Endothelial cell of umbilical vein (primary cell): ENCODE measurements around the gene CCDC73. TPM values are rescaled to one million over a fixed set of nuclear protein-coding genes. Genes with fewer than 3 reads are reported as not detected.

Experiments
- BruUV-seq: library from RNA; stranded (reverse); fragments of 400-500 nt; replicated peaks from 2 replicates; lab custom pipeline; 2021; lab: Mats Ljungman, UMichigan
- CTCF ChIA-PET: fragments of 300-600, 350-600 bp; sonication (Branson Sonifier 250); formaldehyde crosslinking; loops from one replicate; lab custom pipeline; 2021; ENCODE audit warnings: antibody characterized with exemption, inconsistent platforms; lab: Charles Lee
- POLR2A ChIA-PET: fragments of 300-600, 350-600 bp; sonication (Branson Sonifier 250); formaldehyde crosslinking; loops from one replicate; lab custom pipeline; 2021; ENCODE audit warnings: antibody characterized with exemption, inconsistent platforms; lab: Charles Lee
- DNase-seq: peaks from one replicate; pipeline ENCODE4 v3.0.0-alpha.2; 2011; ENCODE audit warnings: low read depth, low spot score
- FAIRE-seq: peaks from 2 replicates; lab custom pipeline; 2011; peaks lifted over from hg19 to GRCh38; lab: Jason Lieb, UNC
- H2AFZ ChIP-seq: 2 replicates; pipeline ENCODE4 v1.6.0; 2012; ENCODE audit warnings: low read depth, low read length, control low read depth, inconsistent platforms
- H3K27ac ChIP-seq: 2 replicates; pipeline ENCODE4 v1.5.1; 2011; ENCODE audit warnings: low read depth, mild to moderate bottlenecking, control low read depth, low read length, moderate library complexity; ENCODE audit not compliant: insufficient read depth
- H3K27me3 ChIP-seq, 2 experiments: 2 replicates each; pipeline versions ENCODE4 v1.6.0 to v1.6.1; 2011; ENCODE audit warnings: low read length in 2 of 2, mixed read lengths in 1 of 2; ENCODE audit not compliant: control insufficient read depth in 2 of 2, insufficient read depth in 2 of 2
- H3K36me3 ChIP-seq, 2 experiments: 2 replicates in 1 of 2; 3 replicates in 1 of 2; pipeline ENCODE4 v1.5.1; 2011; ENCODE audit warnings: low read length in 2 of 2, mild to moderate bottlenecking in 1 of 2, moderate library complexity in 1 of 2; ENCODE audit not compliant: control insufficient read depth in 2 of 2, insufficient read depth in 2 of 2; ENCODE audit errors: extremely low read depth in 1 of 2
- H3K4me1 ChIP-seq: 3 replicates; pipeline ENCODE4 v1.5.1; 2011; ENCODE audit warnings: mild to moderate bottlenecking, low read length; ENCODE audit not compliant: control insufficient read depth, insufficient read depth; ENCODE audit errors: extremely low read depth
- H3K4me2 ChIP-seq: 2 replicates; pipeline ENCODE4 v1.6.1; 2011; ENCODE audit warnings: low read length, control low read depth, mixed read lengths; ENCODE audit not compliant: insufficient read depth
- H3K4me3 ChIP-seq, 3 experiments: fragments of 200-600 bp in 1 of 3; sonication (generic), shearing (Covaris generic) in 1 of 3; replicated peaks in 1 of 3; 2 replicates each; pipeline ENCODE4 v1.5.1; 2011 to 2016; ENCODE audit warnings: control low read depth in 3 of 3, low read length in 3 of 3, mild to moderate bottlenecking in 2 of 3, inconsistent platforms in 1 of 3, low read depth in 1 of 3, moderate library complexity in 1 of 3; ENCODE audit not compliant: insufficient read depth in 1 of 3
- H3K79me2 ChIP-seq: 2 replicates; pipeline ENCODE4 v1.6.0; 2012; ENCODE audit warnings: low read length, inconsistent platforms; ENCODE audit not compliant: control insufficient read depth, insufficient read depth
- H3K9ac ChIP-seq: replicated peaks from 2 replicates; pipeline ENCODE3; 2011; ENCODE audit warnings: low read length, control low read depth; ENCODE audit not compliant: insufficient read depth; ENCODE audit errors: extremely low read depth
- H3K9me1 ChIP-seq: replicated peaks from 3 replicates; pipeline ENCODE4 v1.6.0; 2011; ENCODE audit warnings: mild to moderate bottlenecking, low read length; ENCODE audit not compliant: control insufficient read depth, insufficient read depth; ENCODE audit errors: extremely low read depth
- H3K9me3 ChIP-seq: replicated peaks from 2 replicates; pipeline ENCODE4 v1.5.1; 2012; ENCODE audit warnings: low read length, inconsistent platforms; ENCODE audit not compliant: control insufficient read depth, insufficient read depth
- H4K20me1 ChIP-seq: replicated peaks from 2 replicates; pipeline ENCODE3; 2011; ENCODE audit warnings: mild to moderate bottlenecking, low read length; ENCODE audit not compliant: control insufficient read depth, insufficient read depth; ENCODE audit errors: extremely low read depth
- EZH2 ChIP-seq: IDR thresholded peaks from 2 replicates; pipeline ENCODE4 v1.6.1; 2012; ENCODE audit warnings: borderline replicate concordance, low read depth, mild to moderate bottlenecking, moderate library complexity, low read length, inconsistent platforms; ENCODE audit not compliant: severe bottlenecking
- FOS ChIP-seq: IDR thresholded peaks from 2 replicates; pipeline ENCODE4 v1.6.1; 2011; ENCODE audit warnings: mild to moderate bottlenecking, low read length, moderate library complexity, borderline replicate concordance; ENCODE audit not compliant: insufficient read depth
- GATA2 ChIP-seq: IDR thresholded peaks from 2 replicates; pipeline ENCODE4 v1.7.0; 2011; ENCODE audit warnings: low read depth, mild to moderate bottlenecking, moderate library complexity, mixed read lengths, low read length; ENCODE audit not compliant: insufficient read length, insufficient read depth
- JUN ChIP-seq: IDR thresholded peaks from 2 replicates; pipeline ENCODE4 v1.6.1; 2011; ENCODE audit warnings: borderline replicate concordance, low read depth; ENCODE audit not compliant: insufficient read length, insufficient read depth
- MYC ChIP-seq: IDR thresholded peaks from one replicate; pipeline ENCODE4 v1.6.1; 2011; ENCODE audit warnings: mild to moderate bottlenecking, low read depth, low read length
- POLR2A ChIP-seq: IDR thresholded peaks from 2 replicates; pipeline ENCODE4 v1.6.1; 2012; ENCODE audit warnings: low read depth, mild to moderate bottlenecking, control low read depth, low read length
- POLR2AphosphoS5 ChIP-seq: IDR thresholded peaks from 2 replicates; pipeline ENCODE4 v1.6.1; 2012; ENCODE audit warnings: low read depth, mild to moderate bottlenecking, control low read depth, low read length, moderate library complexity; ENCODE audit not compliant: insufficient read depth
- dilution Hi-C: fragments of 300-500 bp; cut with MboI; formaldehyde crosslinking; loops from one replicate; pipeline ENCODE4 v1.15.0; 2019; ENCODE audit warnings: low sequenced_read_pairs; ENCODE audit not compliant: extremely low pct_ligation_motif_present
- intact Hi-C: fragments of 100-400 bp; cut with micrococcal nuclease; formaldehyde crosslinking; loops from one replicate; pipeline ENCODE4 v1.10.0; 2022
- polyA plus RNA-seq, 4 experiments: library from polyadenylated mRNA; depleted of rRNA in 3 of 4; stranded (reverse) in 3 of 4; unstranded in 1 of 4; fragments of >200 nt; gene quantifications; 2 replicates each; pipeline versions ENCODE4 v1.2.1 to v1.2.3, GENCODE V29; 2011 to 2012; ENCODE audit warnings: missing spikeins in 1 of 4
- total RNA-seq: library from RNA; stranded (reverse); gene quantifications from 2 replicates; pipeline ENCODE4 v1.2.3, GENCODE V29; 2021
- TF ChIP-seq, protein P1 (sequence below), 2 donors: IDR thresholded peaks; 1 replicate in 1 of 2; 2 replicates in 1 of 2; pipeline ENCODE4 v1.5.1; 2011; ENCODE audit warnings: low read length in 2 of 2, mild to moderate bottlenecking in 2 of 2, moderate library complexity in 2 of 2, control low read depth in 1 of 2, inconsistent platforms in 1 of 2, low read depth in 1 of 2; ENCODE audit not compliant: insufficient read depth in 1 of 2; ENCODE audit errors: extremely low read depth in 1 of 2
- TF ChIP-seq, protein P2 (sequence below): IDR thresholded peaks from 2 replicates; pipeline ENCODE4 v1.6.1; 2011; ENCODE audit not compliant: insufficient read depth, insufficient read length

Gene CCDC73
- total and polyA plus RNA-seq, 2 donors (not counting 3 experiments of a cell fraction or from before 2014, with no cell fraction given): not detected

DNA sequence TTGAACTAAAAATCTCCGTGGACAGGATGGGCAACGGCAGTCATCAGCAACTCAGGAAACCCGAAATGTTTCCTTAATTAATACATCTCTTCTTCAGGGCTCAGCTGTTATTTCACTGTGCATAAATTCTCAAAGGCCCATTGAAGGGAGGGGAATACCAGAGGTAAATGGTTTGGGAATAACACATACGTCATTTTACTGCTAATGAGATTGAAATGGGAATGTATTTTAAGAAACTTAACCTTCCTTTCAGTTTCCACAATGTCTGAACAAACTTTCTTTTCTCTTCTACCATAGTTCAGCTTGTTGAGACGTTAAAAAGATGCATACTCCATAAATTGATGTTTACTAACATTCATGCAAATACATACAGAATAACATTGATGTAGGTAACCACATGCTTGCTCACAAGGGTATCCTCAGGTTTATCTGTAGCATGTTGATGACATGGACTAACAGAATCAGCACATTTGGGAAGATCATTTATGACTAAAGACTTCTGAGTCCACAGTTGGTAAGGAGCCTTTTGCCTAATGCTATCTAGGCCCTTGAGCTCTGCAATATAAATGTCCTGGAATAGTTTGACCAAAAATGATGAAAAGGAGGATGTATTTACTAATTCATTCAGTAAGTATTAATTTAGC is 27.6 kb upstream of the CCDC73 start:
- Histone ChIP-seq H2AFZ (no peak overlapping the region), H3K4me1 (no peaks in the 10 kb centered on the region), H3K27me3 (peaks cover 1 to 7% of the 10 kb centered on the region in 2 experiments), H3K9me3 (no peaks in the 10 kb centered on the region), H4K20me1 (no peaks in the 10 kb centered on the region), H3K4me2 (no peak overlapping the region), H3K4me3 (no peak overlapping the region), H3K27ac (no peak overlapping the region), H3K9me1 (no peaks in the 10 kb centered on the region), H3K36me3 (no peaks in the 10 kb centered on the region), H3K79me2 (no peaks in the 10 kb centered on the region), H3K9ac (no peak overlapping the region)
- FAIRE-seq (no peak), DNase-seq (no peak)
- dilution Hi-C loops (no loop called here), intact Hi-C loops (no loop called here)
- TF ChIP-seq JUN (no peak), POLR2AphosphoS5 (no peak), MYC (no peak)
- TF ChIP-seq, protein P1, sequence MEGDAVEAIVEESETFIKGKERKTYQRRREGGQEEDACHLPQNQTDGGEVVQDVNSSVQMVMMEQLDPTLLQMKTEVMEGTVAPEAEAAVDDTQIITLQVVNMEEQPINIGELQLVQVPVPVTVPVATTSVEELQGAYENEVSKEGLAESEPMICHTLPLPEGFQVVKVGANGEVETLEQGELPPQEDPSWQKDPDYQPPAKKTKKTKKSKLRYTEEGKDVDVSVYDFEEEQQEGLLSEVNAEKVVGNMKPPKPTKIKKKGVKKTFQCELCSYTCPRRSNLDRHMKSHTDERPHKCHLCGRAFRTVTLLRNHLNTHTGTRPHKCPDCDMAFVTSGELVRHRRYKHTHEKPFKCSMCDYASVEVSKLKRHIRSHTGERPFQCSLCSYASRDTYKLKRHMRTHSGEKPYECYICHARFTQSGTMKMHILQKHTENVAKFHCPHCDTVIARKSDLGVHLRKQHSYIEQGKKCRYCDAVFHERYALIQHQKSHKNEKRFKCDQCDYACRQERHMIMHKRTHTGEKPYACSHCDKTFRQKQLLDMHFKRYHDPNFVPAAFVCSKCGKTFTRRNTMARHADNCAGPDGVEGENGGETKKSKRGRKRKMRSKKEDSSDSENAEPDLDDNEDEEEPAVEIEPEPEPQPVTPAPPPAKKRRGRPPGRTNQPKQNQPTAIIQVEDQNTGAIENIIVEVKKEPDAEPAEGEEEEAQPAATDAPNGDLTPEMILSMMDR (IDR thresholded peaks at IDR 0.05; ENCODE audit: extremely low read depth in 1 of 2, insufficient read depth in 1 of 2, low read depth in 1 of 2, low read length in 2 of 2): no peak
- no TSS peak for BruUV-seq
- ChIA-PET POLR2A (no interaction called here), CTCF (interaction anchor here (0.8 kb wide), 1 partner anchor 12 kb away, joined by 3 read pairs; no protein-coding TSS in a partner anchor)

DNA sequence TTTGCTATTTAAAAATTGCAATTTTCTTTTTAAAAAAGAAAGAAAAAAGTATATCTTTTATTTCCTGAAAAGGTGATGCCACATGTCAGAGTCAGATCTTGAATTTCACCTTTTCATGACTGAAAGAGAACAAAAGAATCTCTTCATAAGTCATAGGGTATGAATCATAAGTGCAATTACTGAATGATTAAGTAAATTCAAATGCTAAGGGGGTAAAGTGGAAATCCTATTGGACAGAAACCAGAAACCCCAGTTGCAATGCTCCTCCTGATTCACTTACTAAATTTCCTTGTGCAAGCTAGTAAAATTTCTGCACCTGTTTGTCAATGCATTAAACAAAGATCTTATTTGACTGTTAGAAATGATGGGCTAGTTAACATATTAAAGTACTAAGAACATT is 27.1 kb upstream of the CCDC73 start:
- no peaks in the 10 kb centered on the region for H4K20me1 ChIP-seq
- no peak for TF ChIP-seq FOS
- TF ChIP-seq, protein P1 (IDR thresholded peaks at IDR 0.05; ENCODE audit: extremely low read depth in 1 of 2, insufficient read depth in 1 of 2, low read depth in 1 of 2, low read length in 2 of 2): no peak
- no peak for TF ChIP-seq EZH2
- no peak for TF ChIP-seq POLR2A
- TF ChIP-seq, protein P2, sequence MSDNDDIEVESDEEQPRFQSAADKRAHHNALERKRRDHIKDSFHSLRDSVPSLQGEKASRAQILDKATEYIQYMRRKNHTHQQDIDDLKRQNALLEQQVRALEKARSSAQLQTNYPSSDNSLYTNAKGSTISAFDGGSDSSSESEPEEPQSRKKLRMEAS: no peak
- no peak for TF ChIP-seq POLR2AphosphoS5
- TF ChIP-seq JUN: no peak
- no peak for TF ChIP-seq MYC
- no peak for TF ChIP-seq GATA2
- H3K36me3 ChIP-seq: no peaks in the 10 kb centered on the region
- peaks cover 2 to 8% of the 10 kb centered on the region in 2 experiments for H3K27me3 ChIP-seq
- no peak overlapping the region for H2AFZ ChIP-seq
- intact Hi-C loops (no loop called here), dilution Hi-C loops (no loop called here)
- no peak for FAIRE-seq
- no peaks in the 10 kb centered on the region for H3K9me3 ChIP-seq
- no peaks in the 10 kb centered on the region for H3K9me1 ChIP-seq
- DNase-seq: no peak
- no peaks in the 10 kb centered on the region for H3K4me1 ChIP-seq
- ChIA-PET CTCF (interaction anchor here (0.8 kb wide), 1 partner anchor 12 kb away, joined by 3 read pairs; no protein-coding TSS in a partner anchor), POLR2A (no interaction called here)
- no peak overlapping the region for H3K4me3 ChIP-seq
- no peak overlapping the region for H3K9ac ChIP-seq
- no peaks in the 10 kb centered on the region for H3K79me2 ChIP-seq
- no peak overlapping the region for H3K4me2 ChIP-seq
- H3K27ac ChIP-seq: no peak overlapping the region
- BruUV-seq: no TSS peak
